ENCODE measurements around the gene TRIM46.

TRIM46 gene

DNA sequence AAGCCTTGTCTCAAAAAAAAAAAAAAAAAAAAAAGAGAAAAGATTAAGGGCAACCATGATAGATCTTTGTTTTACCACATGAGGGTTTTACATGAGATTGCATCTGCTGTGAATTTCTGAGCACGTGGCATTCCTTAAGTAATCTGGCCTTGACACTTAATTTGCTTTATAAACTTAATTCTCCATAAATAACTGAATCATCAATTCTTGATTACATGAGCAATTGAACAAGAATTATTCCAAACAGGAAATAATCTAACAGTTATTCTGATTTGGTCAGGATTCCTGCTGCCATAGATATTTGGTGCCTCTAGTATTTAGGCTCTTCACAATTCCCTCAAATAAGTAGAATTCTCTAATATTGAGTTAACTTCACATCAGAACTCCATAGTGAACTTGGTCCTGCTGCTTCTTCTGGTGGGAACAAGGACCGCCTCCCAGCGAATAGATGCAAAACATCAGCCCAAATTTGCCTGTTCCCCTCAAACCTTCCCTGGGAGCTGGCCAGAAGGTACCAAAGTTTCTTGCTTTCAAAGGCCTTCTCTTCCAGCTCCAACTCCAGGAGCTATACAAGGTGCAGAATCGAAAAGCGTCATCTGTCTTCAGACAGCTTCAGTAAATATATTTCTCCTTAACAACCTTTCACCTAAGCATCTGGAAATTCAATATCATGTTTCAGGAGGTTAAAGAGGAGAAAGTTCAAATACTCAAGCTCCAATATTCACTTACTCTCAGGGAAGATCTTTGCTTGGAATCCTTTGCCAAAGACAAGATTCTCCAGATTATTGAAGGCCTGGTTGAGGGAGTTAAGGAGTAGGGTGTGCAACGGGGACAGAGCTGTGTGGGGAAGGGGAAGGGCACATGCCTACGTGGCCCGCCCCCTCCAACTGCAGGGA, 1.6 kb upstream of the TRIM46 start:
- no peak for DNase-seq

DNA sequence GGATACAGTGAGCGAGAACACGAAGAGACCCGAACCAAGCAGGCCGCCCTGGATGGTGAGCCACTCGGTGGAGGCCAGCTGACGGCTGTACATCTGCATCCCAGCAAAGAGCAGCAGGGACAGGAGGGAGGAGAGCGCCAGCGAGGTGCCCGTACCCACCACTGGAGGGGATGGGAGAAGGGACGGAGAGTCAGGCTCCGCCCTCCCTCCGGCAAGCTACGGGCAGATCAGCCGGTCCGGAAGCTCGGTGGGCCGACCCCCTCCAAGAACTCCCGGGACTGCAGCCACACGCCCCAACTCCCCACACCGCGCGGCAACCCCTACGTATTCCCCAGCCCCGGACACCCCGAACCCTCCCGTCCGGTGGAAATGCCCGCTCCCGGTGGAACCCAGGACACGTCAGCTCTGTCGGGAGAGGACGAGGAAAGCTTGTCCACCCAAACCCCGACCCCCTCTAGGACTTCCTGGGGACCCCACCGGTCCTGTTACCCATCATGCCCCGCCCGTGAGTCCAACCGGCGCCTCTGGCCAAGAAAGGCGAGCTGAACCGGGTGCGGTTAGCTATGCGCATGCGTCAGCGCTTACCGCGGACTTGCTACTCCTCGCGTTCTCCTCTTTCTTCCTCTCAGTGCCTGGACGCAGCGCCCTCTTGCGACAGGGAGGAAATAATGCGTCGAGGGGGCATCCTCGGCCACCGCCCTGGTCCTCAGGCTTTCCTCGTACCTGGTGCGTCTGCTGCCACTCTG, 744 bp upstream of the TRIM46 start, which contains the start of gene KRTCAP2:
KRTCAP2 (minus strand) TSS at position 573 of the 746 bp plus-strand sequence; CDS start at position 493, 80 bp downstream.
- DNase-seq: peak; percentile 90

DNA sequence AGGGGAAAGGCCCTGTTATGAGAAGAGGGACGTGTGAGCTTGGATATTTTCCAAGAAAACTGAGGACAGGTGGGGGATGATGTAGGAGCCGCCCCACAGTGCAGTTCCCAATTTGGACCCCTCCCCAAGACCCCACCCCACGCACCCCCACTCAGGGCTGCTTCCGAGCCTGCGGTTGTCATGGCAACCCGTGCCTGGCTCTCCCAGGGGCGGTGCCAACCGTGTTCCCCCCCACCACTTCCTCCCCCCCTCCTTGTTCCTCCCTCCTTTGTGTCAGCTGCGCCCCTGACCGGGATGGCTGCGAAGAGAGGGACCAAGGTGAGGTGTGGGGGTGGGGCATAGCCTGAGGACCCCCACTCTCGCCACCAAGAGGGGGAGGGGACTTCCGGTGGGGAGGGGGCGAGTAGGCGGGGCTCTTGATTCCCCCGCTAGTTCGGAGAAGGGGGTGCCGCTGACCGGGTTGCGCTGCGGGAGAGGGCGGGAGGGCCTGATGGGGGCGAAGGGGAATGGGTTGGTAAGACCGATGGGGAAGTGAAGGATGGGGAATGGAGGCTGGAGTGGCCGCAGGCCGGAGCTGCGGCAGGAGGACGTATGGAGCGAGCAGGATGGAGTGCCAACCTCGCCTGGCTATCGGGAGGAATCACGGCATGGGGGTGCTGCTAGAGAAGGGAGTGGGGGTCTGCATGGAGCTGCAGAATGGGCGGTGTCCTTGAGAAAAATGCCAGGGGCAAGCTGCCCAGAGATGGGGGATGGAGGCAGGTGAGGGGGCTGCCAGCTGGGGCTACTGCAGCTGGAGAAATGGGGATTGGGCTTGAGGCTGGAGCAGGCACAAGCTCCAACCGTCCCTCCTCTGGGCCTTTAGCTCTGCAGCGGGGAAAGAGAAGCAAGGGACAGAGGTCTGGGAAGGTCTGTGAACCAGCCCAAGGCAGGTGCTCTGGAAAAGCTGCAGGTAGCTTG, 953 bp downstream of the TRIM46 start:
- peak; percentile 54 for DNase-seq

DNA sequence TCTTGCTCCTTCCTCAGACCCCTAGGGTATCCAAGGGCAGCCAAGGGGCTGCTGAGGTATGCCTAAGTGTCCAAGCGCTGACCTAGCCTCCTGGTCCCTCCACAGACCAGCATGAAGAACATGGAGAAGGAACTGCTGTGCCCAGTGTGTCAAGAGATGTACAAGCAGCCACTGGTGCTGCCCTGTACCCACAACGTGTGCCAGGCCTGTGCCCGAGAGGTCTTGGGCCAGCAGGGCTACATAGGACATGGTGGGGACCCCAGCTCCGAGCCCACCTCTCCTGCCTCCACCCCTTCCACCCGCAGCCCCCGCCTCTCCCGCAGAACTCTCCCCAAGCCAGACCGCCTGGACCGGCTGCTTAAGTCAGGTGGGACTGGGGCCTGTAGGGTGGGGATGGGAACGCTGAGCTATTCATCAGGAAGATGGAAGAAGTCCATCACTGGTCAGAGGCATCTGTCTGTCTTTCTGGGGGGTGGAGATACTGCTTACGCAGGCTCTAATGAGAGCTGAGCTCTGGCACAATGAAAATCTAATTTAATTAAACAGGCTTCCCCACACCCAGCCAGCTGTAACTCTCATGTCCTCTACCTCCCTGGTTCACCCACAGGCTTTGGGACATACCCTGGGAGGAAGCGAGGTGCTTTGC, 1.8 kb downstream of the TRIM46 start:
- DNase-seq: no peak

DNA sequence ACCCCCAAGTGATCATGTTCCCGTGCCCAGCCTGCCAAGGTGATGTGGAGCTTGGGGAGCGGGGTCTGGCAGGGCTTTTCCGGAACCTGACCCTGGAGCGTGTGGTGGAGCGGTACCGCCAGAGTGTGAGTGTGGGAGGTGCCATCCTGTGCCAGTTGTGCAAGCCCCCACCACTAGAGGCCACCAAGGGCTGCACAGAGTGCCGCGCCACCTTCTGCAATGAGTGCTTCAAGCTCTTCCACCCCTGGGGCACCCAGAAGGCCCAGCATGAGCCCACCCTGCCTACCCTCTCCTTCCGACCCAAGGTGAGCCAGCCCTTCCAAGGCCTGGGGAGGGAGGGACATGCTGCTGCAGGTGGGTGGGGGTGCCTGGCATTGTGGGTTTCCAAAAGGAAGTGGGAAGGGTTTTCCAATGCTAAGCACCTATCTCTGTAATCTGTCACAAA, 2.3 kb downstream of the TRIM46 start:
- no peak for DNase-seq

DNA sequence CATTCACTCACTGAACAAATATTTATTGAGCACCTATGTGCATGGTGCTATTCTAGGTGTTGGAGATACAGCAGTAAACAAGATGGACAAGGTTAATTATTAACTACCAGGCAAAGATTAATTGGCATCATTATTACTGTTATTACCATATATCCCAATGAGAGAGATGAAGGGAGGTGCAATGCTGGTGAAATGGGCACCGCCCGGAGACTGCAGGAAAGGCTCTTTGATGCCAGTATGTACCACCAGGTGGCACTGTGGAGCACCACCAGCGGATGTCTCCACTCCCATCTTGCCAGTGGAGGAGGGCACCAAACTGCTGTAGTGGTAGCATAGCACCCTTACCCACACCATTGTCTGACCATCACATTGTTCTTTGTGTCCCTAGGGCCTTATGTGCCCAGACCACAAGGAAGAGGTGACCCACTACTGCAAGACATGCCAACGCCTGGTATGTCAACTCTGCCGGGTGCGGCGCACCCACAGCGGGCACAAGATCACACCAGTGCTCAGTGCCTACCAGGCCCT, 3.0 kb downstream of the TRIM46 start:
- peak; percentile 40 for DNase-seq

DNA sequence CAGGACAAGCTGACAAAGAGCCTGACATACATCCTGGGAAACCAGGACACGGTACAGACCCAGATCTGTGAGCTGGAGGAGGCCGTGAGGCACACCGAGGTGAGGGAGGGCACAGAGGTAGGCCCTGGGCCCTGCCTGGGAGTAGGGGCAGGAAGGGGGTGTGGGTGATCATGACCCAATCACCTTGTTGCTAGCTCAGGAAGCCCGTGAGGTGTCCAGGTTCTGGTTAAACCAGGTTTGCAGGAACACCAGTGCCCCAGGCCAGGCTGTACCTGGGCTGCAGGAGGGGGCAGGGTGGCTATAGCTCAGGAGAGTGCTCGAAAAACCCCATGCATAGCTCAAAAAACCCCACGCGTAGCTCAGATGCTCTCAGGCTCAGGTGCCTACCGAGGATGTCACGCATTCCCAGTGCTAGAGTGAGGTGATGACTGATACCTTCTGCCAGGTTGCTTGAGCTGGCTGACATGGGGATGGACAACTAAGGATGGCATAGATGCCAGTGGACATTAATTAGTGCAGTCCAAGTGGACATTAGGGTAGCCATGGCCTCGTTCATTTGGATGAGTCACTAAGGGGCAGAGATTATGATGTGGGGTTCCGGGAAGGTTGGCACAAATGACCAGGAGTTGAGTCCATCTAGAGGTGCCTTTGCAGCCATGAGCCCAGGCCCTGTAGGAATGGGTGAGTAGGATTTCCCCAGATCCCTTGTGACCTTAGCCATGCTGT, 3.7 kb downstream of the TRIM46 start:
- DNase-seq: no peak

DNA sequence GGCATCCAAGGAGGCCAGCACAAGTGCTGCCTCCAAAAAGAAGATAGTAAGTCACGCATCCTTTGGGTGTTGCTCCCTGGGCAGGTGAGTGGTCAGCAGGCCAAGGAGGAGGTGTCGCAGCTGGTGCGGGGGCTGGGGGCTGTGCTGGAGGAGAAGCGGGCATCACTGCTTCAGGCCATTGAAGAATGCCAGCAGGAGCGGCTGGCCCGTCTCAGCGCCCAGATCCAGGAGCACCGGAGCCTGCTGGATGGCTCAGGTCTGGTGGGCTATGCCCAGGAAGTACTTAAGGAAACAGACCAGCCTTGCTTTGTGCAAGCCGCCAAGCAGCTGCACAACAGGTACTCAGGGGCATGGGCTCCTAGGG, 4.3 kb downstream of the TRIM46 start:
- no peak for DNase-seq

DNA sequence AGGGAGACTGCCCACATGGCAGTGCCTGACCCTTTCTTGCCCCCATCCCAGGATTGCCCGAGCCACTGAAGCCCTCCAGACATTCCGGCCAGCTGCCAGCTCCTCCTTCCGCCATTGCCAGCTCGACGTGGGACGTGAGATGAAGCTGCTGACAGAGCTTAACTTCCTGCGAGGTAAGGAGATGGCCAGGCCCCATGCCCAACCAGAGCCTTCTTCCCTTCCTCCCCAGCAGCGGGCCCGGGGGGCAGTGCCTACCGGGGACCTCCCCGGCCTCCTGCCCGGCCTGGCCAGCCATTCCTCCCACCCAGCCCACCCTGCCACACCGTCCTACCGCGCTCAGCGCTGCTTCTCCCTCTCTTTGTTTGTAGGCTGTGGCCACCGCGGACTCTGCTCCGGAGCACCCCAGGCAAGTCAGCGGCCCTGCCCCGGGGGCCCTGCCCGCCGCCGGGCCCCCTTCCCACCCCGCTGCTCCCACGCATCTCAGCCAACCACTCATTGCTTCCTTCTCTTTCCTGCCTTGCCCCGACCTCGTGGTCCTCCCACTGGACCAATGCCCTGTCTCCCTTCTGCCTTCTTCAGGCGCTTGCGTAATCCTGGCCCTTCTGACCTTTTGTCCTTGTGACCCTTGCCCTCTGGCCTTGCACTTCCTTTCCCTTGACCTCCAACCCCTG, 4.9 kb downstream of the TRIM46 start:
- DNase-seq: no peak

DNA sequence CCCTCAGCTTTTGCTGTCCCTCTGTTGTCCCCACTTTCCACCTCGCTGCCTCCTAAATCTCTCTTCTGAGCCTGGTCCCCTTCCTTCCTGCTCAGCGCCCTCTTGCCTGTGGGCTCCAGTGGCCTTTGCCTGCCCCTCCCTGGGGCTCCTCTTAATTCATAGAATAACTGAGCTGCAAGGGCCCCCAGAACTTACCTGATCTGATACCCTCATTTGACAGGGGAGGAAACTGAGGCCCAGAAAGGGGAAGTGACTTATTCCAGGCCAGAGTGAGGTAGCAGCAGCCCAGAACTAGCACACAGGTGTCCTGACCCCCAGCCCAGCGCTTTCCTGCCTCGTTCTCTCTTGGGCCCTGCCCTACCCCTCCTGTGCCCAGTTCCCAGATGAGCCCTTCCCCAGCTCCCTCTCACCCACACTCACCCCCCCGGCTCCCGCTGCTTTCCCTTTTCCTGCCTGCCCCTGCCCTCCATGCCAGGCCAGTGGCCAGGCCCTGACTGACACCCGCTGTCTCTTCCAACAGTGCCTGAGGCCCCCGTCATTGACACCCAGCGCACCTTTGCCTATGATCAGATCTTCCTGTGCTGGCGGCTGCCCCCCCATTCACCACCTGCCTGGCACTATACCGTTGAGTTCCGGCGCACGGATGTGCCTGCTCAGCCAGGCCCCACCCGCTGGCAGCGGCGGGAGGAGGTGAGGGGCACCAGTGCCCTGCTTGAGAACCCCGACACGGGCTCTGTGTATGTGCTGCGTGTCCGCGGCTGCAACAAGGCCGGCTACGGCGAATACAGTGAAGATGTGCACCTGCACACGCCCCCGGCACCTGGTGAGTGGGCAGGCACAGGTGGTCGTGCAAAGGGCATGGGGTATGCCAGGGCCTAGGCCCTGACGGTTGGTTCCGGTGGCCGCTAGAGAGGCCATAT, 5.7 kb downstream of the TRIM46 start:
- no peak for DNase-seq

DNA sequence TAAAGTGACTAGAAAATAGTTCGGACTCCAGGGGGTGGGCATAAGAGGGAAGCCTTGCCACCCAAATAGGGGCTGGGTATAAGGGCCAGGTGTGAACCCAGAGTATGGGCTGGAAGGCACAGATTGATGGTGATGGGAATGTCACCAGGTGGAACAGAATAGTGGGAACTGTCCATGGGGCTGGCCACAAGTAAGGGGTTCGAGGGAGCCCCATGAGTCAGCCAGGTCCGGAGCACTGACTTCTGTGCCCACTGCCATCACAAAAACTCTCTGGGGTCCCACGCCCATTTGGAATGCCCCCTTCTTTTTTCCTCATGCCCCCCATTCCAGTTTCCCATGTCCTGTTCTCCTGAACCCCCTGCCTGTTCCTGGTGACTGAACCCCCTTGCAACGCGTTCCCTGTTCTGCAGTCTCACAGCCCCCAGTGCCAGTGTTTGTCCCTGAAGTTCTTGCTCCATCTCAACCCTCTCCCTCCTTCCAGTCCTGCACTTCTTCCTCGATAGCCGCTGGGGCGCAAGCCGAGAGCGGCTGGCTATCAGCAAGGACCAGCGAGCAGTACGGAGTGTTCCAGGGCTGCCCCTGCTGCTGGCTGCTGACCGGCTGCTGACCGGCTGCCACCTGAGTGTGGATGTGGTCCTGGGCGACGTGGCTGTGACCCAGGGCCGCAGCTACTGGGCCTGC, 7.9 kb downstream of the TRIM46 start:
- DNase-seq: no peak

DNA sequence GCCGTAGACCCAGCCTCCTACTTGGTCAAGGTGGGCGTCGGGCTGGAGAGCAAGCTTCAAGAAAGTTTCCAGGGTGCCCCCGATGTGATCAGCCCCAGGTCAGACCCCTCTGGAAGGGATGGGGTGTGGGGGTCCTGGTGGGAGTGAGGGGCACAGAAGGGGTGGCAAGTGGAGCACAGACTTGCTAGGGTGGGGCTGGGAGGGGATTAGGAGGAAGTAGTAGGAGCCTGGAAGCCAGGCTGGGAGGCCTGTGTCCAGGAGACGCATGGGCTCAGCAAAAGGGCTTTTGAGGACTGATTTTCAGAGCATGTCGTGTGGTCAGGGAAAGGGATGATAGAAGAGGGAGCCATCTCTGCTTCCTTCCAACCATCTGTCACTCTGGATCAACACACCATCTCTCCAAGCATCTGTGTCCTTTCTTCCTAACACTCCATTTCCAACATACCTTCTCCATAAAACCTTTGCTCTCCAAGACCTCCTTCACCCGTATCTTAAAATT, 8.5 kb downstream of the TRIM46 start:
- DNase-seq: no peak

DNA sequence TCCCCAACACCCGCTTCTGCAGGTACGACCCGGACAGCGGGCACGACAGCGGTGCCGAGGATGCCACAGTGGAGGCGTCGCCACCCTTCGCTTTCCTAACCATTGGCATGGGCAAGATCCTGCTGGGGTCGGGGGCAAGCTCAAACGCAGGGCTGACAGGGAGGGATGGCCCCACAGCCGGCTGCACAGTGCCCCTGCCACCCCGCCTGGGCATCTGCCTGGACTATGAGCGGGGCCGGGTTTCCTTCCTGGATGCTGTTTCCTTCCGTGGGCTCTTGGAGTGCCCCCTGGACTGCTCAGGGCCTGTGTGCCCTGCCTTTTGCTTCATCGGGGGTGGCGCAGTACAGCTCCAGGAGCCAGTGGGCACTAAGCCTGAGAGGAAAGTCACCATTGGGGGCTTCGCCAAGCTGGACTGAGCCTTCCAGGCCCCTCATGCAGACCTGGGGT, 10.1 kb downstream of the TRIM46 start:
- DNase-seq: no peak

DNA sequence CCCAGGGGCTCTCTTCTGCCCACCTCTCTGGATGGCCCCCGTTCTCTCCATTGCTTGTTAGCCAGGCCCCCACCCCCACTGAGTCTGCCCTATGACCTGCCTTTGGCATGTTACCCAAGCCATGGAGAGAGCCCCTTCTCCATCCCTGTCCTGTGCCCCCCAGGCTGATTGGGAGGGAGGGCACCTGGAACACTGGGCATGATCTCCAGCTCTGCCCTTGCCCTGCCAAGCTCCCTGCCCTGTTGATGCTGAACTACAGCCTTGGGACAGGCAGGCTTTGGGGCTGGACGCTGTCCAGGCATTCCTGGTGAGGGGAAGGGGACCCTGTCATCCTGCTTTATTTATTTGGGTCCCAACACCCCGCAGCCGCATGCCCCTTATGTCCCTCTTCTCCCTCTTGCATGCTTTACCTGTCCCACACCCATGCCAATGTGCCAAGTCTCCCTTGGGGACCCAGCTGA, 10.7 kb downstream of the TRIM46 start:
- DNase-seq: no peak

DNA sequence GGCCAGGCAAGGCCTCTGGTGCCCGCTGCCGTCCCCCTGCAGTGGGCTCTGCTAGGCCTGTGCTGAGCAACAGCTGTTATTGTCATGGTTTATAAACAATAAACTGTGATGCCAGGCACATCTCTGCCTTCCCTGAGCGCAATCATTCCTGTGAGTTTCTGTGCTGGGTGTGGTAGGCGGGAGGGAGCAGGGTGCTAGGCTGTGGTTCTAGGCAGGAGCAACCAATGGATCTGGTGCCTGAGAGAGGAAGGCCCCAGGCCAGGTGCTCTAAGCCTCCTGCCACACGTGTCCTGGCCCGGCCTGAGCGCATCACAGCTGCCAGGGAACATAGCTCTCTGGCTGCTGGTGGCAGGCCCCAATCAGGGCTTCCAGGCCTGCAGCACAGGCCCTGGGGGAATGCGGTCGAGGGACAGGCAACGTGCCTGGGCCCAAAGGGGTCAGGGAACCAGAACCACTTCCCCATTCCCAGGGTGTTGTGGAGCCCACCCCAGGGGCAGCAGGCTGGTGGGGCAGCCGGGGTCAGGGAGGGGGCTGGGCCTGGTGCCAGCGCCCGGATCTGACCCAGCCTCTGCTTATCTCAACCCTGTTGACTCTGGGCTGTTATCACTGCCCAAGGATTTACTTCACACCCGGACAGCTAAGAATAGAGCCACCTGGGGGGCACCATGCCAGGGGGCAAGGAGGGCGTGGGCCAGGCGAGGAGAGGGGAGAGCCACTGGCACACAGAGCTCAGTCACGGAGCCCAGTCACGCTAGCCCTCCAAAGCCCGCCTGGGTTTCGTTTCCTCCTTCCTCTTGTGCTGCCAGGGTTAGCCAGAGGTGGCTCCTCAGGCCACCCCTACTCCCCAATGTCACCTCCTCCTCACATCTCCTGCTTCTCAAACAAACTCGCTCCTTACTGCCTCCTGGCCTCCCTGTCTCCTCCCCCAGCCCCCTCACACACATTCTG, 11.5 kb downstream of the TRIM46 start:
- no peak for DNase-seq

DNA sequence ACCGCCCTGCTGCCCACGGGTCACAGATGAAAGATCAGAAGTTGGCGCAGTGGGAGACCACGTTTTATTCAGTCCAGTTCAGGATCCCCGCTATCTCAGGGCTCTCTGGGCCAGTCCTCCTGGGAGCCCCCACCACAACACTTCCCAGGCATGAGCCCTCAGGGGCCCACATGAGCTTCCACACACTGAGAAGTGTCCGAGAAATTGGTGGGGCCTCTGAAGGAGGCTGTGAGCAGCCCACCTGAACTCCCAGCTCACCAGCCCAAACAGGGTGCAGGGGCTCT, 12.1 kb downstream of the TRIM46 start:
- DNase-seq: no peak

DNA sequence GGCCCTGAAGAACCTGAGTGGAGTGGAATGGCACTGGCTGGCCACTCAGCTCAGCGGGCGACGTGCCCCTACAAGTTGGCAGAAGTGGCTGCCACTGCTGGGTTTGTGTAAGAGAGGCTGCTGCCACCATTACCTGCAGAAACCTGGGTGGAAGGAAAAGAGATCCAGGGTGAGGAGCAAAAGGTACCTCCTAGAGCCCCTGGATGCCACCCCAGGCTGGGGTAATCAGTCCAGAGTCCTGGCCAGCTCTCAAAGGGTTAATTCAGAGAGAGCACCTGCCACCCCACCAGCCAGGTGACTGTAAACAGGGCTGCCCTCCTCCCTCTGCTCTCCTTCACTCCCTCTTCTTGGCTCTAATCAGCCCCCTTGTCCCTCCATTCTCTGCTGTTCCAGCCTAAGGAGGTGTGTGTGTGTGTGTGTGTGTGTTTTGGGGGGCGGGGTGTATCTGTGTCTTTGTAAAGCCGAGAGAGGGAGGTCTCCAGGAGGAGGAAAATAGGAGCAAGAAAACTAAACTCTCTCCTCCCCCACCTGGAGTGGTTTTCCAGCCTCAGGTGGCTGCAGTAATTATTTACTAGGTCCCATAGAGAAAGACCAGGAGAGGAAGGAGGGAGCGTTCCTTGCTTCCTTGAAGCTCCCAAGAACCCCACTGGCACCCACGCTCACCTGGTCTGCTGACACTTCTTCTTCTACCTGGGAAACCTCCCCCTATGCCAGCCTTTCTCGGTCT, 12.6 kb downstream of the TRIM46 start:
- no peak for DNase-seq

Data from NCI-H2171 (cell line).